Measurements from ENCODE around the gene DAPP1.
A peak's percentile ranks its signal among the peaks of the same experiment; 100 is the strongest.

- TF ChIP-seq CTCF (IDR thresholded peaks at IDR 0.05) (no peak), POLR2AphosphoS5 (IDR thresholded peaks at IDR 0.05) (peak in 2 of 3 donors; percentile 59 to 74), EP300 (IDR thresholded peaks at IDR 0.05) (no peak)
These were observed 77.8 kb downstream of the DAPP1 start, which contains the start of gene LAMTOR3 for GRCh38 chr4:99894161-99894997.
